Measurements from ENCODE around the gene EHMT1.

The EHMT1 gene

GRCh38 chr9:137740312-137740711 is 121.5 kb downstream of the EHMT1 start:
- H3K9me3 ChIP-seq (ENCODE audit: severe bottlenecking): no peaks in the 10 kb centered on the region
- peaks cover 31% of the 10 kb centered on the region for H3K36me3 ChIP-seq (ENCODE audit: low read depth)
- no peaks in the 10 kb centered on the region for H3K4me1 ChIP-seq (ENCODE audit: insufficient read depth, poor library complexity, severe bottlenecking)
- no peak overlapping the region for H3K4me3 ChIP-seq (ENCODE audit: severe bottlenecking)
- no peaks in the 10 kb centered on the region for H3K27me3 ChIP-seq (ENCODE audit: insufficient read depth, poor library complexity, severe bottlenecking)
- TF ChIP-seq, protein P1, sequence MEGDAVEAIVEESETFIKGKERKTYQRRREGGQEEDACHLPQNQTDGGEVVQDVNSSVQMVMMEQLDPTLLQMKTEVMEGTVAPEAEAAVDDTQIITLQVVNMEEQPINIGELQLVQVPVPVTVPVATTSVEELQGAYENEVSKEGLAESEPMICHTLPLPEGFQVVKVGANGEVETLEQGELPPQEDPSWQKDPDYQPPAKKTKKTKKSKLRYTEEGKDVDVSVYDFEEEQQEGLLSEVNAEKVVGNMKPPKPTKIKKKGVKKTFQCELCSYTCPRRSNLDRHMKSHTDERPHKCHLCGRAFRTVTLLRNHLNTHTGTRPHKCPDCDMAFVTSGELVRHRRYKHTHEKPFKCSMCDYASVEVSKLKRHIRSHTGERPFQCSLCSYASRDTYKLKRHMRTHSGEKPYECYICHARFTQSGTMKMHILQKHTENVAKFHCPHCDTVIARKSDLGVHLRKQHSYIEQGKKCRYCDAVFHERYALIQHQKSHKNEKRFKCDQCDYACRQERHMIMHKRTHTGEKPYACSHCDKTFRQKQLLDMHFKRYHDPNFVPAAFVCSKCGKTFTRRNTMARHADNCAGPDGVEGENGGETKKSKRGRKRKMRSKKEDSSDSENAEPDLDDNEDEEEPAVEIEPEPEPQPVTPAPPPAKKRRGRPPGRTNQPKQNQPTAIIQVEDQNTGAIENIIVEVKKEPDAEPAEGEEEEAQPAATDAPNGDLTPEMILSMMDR (IDR thresholded peaks at IDR 0.05; ENCODE audit: poor library complexity, severe bottlenecking): no peak
- no peak for ATAC-seq (ENCODE audit: low read depth)
- DNase-seq (ENCODE audit: low spot score): no peak
- H3K27ac ChIP-seq (ENCODE audit: poor library complexity, severe bottlenecking): no peak overlapping the region

DNA sequence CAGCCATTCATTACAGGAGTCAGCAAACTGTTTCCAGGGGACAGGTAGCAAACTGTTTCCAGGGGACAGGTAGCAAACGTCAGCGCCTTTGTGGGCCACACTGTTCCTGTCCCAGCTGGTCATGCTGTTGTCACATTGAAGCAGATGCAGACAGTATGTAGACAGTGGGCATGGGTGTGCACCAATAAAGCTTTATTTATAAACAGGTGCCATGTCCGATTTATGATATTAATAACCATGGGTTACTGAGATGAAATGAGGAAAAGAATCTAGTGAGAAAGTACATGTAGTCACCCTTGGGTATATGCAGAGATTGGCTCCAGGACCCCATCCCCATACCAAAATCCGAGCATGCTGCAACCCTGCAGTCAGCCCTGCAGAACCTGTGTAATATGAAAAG is 122.5 kb downstream of the EHMT1 start:
- Histone ChIP-seq H3K9me3 (ENCODE audit: severe bottlenecking) (no peaks in the 10 kb centered on the region), H3K27ac (ENCODE audit: poor library complexity, severe bottlenecking) (no peak overlapping the region), H3K4me1 (ENCODE audit: insufficient read depth, poor library complexity, severe bottlenecking) (no peaks in the 10 kb centered on the region), H3K4me3 (ENCODE audit: severe bottlenecking) (no peak overlapping the region), H3K36me3 (ENCODE audit: low read depth) (peaks cover 41% of the 10 kb centered on the region), H3K27me3 (ENCODE audit: insufficient read depth, poor library complexity, severe bottlenecking) (no peaks in the 10 kb centered on the region)
- ATAC-seq (ENCODE audit: low read depth) (no peak), DNase-seq (ENCODE audit: low spot score) (no peak)
- TF ChIP-seq, protein P1 (IDR thresholded peaks at IDR 0.05; ENCODE audit: poor library complexity, severe bottlenecking): no peak

DNA sequence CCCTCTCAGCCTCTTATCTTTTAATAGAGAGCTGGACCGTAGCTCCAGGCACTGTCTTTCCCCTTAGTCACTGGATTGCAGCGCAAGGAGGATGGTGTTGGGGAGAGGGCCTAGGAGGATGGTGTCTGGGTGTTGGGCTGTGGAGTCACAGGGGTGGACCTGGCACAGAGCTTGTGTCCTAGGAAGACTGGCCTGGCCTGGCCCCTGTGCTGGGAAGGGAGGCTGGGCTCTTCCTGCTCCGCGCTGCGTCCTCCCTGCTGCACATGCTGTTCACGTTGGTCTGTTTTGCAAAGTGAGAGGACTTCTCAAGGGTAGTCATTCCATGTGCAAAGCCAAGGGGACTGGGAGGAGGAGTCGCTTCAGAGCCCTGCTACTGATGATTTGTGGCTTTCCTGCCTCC is 123.9 kb downstream of the EHMT1 start:
- H3K27ac ChIP-seq (ENCODE audit: poor library complexity, severe bottlenecking): no peak overlapping the region
- H3K9me3 ChIP-seq (ENCODE audit: severe bottlenecking): no peaks in the 10 kb centered on the region
- TF ChIP-seq, protein P1 (IDR thresholded peaks at IDR 0.05; ENCODE audit: poor library complexity, severe bottlenecking): no peak
- peak; percentile 25; the same call in 1 of the 3 replicates for ATAC-seq (ENCODE audit: low read depth)
- H3K27me3 ChIP-seq (ENCODE audit: insufficient read depth, poor library complexity, severe bottlenecking): no peaks in the 10 kb centered on the region
- H3K4me3 ChIP-seq (ENCODE audit: severe bottlenecking): no peak overlapping the region
- H3K36me3 ChIP-seq (ENCODE audit: low read depth): peaks cover 50% of the 10 kb centered on the region
- DNase-seq (ENCODE audit: low spot score): no peak
- no peaks in the 10 kb centered on the region for H3K4me1 ChIP-seq (ENCODE audit: insufficient read depth, poor library complexity, severe bottlenecking)

DNA sequence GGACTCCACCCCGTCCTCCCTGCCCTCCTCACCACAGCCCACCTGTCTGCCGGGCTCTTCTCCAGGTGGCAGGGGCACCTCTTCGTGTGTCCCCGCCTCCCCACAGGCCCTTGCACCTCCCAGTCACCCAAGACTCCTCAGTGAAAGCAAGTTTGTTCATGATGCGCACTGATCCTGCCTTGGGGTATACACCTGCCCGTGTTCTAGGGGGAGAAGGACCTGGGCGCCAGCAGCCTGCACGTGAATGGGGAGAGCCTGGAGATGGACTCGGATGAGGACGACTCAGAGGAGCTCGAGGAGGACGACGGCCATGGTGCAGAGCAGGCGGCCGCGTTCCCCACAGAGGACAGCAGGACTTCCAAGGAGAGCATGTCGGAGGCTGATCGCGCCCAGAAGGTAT is 124.9 kb downstream of the EHMT1 start:
- no peaks in the 10 kb centered on the region for H3K27me3 ChIP-seq (ENCODE audit: insufficient read depth, poor library complexity, severe bottlenecking)
- TF ChIP-seq, protein P1 (IDR thresholded peaks at IDR 0.05; ENCODE audit: poor library complexity, severe bottlenecking): no peak
- H3K4me3 ChIP-seq (ENCODE audit: severe bottlenecking): no peak overlapping the region
- ATAC-seq (ENCODE audit: low read depth) (no peak), DNase-seq (ENCODE audit: low spot score) (no peak)
- peaks cover 50% of the 10 kb centered on the region for H3K36me3 ChIP-seq (ENCODE audit: low read depth)
- H3K4me1 ChIP-seq (ENCODE audit: insufficient read depth, poor library complexity, severe bottlenecking): no peaks in the 10 kb centered on the region
- no peak overlapping the region for H3K27ac ChIP-seq (ENCODE audit: poor library complexity, severe bottlenecking)
- no peaks in the 10 kb centered on the region for H3K9me3 ChIP-seq (ENCODE audit: severe bottlenecking)

GRCh38 chr9:137744632-137745183 is 125.9 kb downstream of the EHMT1 start:
- TF ChIP-seq, protein P1 (IDR thresholded peaks at IDR 0.05; ENCODE audit: poor library complexity, severe bottlenecking): no peak
- Histone ChIP-seq H3K27me3 (ENCODE audit: insufficient read depth, poor library complexity, severe bottlenecking) (no peaks in the 10 kb centered on the region), H3K36me3 (ENCODE audit: low read depth) (peaks cover 50% of the 10 kb centered on the region), H3K4me1 (ENCODE audit: insufficient read depth, poor library complexity, severe bottlenecking) (no peaks in the 10 kb centered on the region), H3K9me3 (ENCODE audit: severe bottlenecking) (no peaks in the 10 kb centered on the region), H3K27ac (ENCODE audit: poor library complexity, severe bottlenecking) (no peak overlapping the region), H3K4me3 (ENCODE audit: severe bottlenecking) (no peak overlapping the region)
- no peak for ATAC-seq (ENCODE audit: low read depth)
- DNase-seq (ENCODE audit: low spot score): no peak

Data from RWPE2 (cell line).